Measurements from ENCODE around the gene MYBPC3.

- TF ChIP-seq, protein P1, sequence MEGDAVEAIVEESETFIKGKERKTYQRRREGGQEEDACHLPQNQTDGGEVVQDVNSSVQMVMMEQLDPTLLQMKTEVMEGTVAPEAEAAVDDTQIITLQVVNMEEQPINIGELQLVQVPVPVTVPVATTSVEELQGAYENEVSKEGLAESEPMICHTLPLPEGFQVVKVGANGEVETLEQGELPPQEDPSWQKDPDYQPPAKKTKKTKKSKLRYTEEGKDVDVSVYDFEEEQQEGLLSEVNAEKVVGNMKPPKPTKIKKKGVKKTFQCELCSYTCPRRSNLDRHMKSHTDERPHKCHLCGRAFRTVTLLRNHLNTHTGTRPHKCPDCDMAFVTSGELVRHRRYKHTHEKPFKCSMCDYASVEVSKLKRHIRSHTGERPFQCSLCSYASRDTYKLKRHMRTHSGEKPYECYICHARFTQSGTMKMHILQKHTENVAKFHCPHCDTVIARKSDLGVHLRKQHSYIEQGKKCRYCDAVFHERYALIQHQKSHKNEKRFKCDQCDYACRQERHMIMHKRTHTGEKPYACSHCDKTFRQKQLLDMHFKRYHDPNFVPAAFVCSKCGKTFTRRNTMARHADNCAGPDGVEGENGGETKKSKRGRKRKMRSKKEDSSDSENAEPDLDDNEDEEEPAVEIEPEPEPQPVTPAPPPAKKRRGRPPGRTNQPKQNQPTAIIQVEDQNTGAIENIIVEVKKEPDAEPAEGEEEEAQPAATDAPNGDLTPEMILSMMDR (IDR thresholded peaks at IDR 0.05; ENCODE audit: insufficient read depth, low read depth, low read length) = no peak
- TF ChIP-seq EZH2 (IDR thresholded peaks at IDR 0.05; ENCODE audit: insufficient read depth, low read length) = no peak
Measured at GRCh38 chr11:47388697-47389576, 36.4 kb upstream of the MYBPC3 start.
